Stimulated activated CD4-positive, alpha-beta T cell treated with anti-CD3 and anti-CD28 coated beads, Interleukin-12 subunit alpha, Interleukin-12 subunit beta, amount 100 ng/mL, for 4 hours (primary cell): ENCODE results near the gene MORC1.

Experiments
- DNase-seq: peaks from one replicate; pipeline ENCODE4 v3.0.0-alpha.2; 2020

MORC1 gene

GRCh38 chr3:109025896-109026295 lies 92.0 kb downstream of the MORC1 start:
- no peak for DNase-seq

DNA sequence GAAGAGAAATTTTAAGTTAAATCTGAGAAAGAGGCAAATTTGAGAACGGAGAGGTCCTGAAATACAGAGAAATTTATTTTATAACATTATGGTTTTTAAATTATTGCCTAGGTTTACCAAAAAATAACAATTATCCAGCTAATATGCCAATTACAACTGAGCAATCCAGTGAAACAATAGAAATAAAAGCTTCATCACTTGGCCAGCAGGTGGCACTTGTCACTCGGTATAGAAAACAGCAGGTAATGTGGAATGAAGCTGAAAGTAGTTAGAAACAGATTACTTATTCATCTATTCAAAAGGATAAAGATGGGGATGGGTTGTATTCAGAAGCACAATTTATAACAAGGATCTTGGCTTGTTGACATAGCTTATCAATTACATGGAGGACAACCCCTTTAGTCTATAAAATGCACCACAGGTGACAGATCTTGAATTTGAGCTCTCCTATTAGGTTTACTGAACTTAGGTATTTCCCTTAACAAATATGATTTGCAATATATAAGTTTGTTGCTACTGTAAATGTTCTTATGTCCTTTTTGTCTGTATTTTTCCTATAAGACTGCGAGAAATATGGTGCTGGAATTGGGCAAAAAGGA lies 94.2 kb downstream of the MORC1 start:
- peak; percentile 7 for DNase-seq

DNA sequence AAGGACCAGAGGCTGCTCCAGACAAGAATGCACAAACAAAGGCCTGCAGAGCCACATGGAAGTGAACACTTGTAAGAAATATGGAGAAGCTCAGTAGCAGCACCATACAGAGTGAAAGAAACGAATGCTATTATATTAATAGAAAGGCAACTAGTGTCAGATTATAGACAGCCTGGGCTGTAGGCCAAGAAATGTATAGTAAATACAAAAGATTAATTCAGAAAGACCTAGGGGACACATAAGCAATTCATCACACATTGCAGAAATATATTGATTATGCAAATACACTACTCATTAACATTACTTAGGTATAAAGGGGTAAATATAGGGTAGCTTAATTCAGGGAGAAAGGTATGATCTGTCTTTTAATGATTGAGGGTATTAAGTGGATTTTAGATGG lies 94.8 kb downstream of the MORC1 start:
- DNase-seq: no peak

DNA sequence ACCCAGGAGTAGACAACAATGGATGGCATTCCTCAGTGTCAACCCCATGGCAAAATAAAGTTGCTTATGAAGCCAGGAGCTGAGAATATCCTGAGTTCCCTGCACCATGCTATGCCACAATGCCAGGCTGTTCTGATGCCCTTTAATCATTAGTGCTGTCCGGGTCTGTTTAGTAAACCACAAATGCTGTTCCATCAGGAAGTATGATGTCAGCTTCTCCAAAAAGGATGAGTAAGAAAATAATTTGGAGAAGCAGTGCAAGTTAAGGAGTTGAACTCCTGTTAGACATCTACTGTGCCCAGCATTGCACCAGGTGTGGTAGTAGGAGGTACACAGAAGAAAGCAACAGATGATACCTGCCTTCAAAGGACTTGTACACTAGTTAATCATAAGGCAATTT lies 96.4 kb downstream of the MORC1 start:
- DNase-seq: no peak

GRCh38 chr3:109018828-109019227 lies 99.1 kb downstream of the MORC1 start:
- DNase-seq: no peak

DNA sequence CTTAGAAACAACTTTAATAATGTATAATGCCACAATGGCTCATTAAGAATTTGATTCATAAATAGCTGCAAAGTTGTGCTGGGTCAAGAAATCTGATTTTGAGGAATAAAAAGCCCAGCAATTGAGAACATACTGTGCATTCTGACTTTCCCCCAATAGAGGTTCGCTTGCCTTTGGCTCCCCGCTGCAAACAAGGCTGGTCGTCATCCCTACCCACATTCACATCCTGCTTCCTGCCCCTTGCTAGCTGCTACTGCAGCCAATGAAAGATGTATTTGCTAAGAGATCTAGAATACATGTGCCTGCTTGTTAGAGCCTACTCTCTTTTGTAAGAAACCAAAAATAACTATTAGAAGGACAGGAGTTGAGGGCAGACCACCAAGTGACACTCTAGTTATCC lies 112.5 kb downstream of the MORC1 start:
- no peak for DNase-seq

GRCh38 chr3:108998436-108998835 lies 119.5 kb downstream of the MORC1 start:
- no peak for DNase-seq

DNA sequence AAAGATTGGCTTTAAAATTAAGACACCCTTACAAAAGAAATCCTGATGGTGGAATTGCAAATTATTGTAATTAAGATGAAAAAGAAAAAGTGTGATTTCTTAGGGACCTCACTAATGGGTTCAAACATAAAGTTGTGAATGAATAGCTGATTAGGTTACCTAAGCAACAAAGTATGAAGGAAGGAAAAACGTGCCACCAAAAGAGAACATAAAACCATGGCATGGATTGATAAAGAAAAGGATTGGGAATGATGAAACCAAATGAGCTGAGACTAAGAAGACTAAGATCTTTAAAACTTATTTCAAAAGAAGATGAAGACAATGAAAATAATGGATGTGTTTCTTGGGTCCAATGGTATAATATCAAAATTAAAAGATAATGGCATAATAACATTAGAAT lies 132.1 kb downstream of the MORC1 start:
- DNase-seq: no peak

- no peak for DNase-seq
Observed at GRCh38 chr3:108983051-108983450, 134.9 kb downstream of the MORC1 start.

DNA sequence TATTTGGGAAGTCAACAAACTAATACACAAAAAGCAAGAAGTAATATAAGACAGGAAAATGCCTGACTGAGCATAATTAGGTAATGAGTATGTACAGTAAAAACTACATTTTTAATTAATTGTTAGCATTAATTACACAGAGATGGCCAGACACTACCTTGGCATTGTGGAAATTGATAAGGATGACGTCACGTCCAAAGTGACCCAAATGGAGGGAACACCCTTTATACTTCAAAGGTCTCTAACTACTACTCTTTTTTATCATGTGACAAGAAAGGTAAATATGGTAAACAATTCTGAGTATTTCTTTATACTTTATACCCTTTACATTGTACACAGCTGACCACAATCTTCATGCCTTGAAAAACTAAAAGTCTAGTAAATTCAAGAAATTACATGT lies 141.9 kb downstream of the MORC1 start:
- DNase-seq: no peak

DNA sequence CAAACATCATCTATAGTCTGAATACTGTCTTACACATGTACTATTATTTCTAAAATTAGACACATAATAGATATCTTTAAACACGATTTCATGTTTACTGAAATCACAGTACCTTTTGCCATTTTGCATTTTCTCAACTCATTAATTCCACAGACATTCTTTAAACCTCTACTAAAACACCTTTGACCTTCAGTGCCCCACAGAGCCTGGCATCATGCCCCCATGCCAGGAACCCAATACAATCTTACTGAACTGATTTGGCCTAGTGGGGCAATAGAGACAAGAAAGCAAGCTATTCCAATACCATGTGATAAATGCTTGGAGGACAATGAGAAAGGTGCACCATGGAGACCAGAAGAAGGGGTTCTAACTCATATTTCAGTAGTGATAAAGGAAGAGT lies 144.9 kb downstream of the MORC1 start:
- DNase-seq: no peak

DNA sequence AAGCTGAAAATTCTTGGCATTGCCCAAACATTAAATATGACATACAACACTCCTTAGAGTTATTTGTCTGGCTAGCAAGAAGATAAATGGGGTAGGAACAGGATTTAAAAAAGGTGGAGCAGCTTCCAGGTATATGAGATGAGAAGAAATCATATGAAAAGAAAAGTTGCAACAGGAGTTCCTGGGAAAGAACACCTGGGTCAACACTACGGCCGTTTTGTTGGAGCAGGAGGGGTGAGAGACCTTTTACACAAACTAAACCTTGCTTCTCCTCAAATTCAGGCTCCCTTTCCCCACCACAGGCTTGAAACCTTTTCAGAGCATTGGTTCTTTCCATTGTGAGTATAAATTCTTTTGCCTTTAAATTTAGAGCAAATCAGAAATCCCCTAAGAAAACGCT lies 145.5 kb downstream of the MORC1 start:
- DNase-seq: no peak

DNA sequence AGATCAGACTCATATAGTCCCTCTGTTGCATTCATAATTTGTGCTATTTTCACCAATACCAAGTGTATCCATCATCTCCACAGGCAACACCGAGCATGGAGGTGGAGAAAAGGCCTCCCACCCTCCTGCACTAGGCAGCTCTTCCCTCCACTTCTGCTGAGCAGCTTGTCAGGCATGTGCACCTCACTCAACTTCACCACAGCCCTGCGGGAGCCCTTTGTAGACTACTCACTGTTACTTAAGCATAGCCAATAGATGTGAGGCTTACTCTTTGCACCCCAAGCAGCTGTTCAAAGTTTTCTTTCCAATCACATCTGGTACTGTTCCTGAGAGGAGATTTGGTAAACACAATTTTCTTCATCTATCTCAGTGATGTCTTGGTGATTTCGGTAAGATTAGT lies 147.4 kb downstream of the MORC1 start:
- no peak for DNase-seq

- DNase-seq: no peak
Observed at GRCh38 chr3:108966773-108967172, 151.2 kb downstream of the MORC1 start.

GRCh38 chr3:108959017-108959416 lies 158.9 kb downstream of the MORC1 start:
- no peak for DNase-seq

DNA sequence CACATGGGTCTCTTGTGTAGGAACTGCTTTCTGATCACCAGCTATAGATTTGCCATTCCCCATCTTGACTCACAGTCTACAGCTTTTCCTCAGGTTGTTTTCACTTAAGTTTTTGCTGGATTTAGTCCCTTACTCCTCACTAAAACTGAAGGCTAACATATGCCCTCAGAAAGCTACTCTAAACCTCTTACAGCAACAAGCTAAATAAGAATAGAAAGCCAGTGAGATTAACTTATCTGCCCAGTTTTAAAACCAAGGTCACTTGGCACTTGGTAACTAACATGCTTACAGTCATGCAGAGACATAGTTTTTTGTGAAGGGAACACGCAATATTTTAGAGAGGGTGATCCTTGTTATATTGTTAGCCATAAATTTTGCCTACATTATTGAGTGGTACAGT lies 164.2 kb downstream of the MORC1 start, which contains the start of gene GUCA1C:
TSS of gene GUCA1C (minus strand) at position 180 of the 400 bp plus-strand sequence. CDS start at position 63, 117 bp downstream.
- no peak for DNase-seq

GRCh38 chr3:108953210-108953609 lies 164.7 kb downstream of the MORC1 start:
- DNase-seq: no peak

DNA sequence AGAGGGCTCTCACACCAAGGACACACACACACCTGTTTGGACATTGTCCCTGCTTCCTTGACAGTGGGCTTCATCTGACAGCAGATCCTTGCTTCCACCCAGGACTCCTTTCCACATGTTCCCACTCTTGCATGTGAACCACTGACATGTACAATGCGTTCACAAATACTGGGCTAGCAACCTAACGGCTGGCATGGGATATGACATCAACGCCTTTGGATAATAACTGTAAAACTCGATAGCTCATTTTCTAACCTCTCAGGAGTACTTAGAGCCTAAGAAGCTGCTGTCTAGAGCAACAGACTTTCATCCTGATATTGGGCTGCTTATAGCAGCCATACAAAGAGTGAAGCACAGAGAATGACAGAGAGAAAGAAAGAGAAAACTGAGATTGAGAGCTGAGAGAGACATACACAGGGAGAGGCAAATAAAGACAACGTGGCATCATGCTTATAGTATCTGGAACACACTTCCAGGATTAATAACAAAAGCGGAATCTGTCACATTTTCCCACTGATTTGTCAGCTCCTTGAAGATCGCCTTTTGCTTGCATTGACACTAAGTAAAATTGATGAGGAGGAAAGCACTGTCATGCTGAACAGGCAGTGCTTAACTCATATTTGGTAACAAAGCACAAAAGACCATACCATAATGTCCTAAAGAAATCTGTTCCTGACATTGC lies 166.0 kb downstream of the MORC1 start:
- no peak for DNase-seq

DNA sequence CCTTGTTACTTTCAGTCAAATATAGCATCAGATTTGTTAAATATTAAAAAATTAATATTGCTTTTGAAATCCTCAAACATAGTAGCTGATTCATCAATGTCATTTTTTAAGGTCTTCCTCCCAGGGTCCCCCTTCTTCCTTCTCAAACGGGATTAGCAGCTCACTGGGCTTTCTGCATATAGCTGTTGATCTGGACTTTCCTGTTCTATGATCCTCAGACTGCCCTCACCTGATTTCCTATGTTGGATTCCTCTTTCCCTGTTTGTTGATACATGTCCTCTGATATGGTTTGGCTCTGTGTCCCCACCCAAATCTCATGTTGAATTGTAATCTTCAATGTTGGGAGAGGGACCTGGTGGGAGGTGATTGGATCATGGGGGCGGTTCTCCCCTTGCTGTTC lies 170.1 kb downstream of the MORC1 start:
- DNase-seq: no peak

DNA sequence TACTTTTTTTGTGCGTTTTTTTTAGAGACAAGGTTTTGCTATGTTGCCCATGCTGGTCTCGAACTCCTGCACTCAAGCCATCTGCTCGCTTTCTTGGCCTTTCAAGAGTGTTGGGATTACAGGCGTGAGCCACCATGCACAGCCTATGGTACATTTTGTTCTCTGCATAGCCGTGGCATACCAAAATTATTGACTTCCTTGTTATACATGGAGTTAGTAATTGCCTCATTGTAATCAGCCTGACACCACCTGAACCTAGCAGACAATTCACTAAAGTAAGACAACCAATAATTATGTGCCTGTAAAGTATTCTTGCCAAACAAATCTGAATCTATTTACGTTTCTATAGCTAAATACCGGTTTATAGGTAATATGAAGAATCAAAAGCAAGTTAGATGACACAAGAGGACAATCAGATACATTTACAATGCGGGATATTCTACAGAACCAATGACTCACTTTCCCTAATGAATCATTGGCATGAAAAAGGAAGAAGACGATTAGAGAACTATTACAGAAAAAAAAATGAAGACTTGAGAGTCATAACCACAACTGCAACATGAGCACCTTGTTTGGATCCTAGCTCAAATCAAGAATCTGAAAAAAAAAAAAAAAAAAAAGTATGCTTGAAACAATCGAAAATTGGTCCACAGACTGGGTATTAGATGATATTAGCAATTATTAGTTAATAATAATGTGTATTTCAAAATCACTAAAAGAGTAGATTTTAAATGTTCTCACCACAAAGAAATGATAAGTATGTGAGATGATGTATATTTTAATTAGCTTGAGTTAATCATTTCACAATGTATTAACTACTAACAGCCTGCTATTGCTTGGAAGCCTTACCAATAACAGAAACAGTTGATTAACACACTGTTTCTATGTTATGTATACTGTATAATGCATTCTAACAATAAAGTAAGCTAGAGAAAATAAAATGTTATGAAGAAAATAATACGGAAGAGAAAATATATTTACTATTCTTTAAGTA lies 171.3 kb downstream of the MORC1 start:
- no peak for DNase-seq

GRCh38 chr3:108940568-108941263 lies 177.2 kb downstream of the MORC1 start:
- DNase-seq: no peak

- DNase-seq: no peak
Observed at GRCh38 chr3:108940166-108940565, 177.8 kb downstream of the MORC1 start.
